ENCODE data around the gene TM7SF2. TPM values are rescaled to one million over a fixed set of nuclear protein-coding genes. Genes with fewer than 3 reads are reported as not detected.

The TM7SF2 gene
- total RNA-seq, 1 donor from 2014 or later: 53.1 TPM

DNA sequence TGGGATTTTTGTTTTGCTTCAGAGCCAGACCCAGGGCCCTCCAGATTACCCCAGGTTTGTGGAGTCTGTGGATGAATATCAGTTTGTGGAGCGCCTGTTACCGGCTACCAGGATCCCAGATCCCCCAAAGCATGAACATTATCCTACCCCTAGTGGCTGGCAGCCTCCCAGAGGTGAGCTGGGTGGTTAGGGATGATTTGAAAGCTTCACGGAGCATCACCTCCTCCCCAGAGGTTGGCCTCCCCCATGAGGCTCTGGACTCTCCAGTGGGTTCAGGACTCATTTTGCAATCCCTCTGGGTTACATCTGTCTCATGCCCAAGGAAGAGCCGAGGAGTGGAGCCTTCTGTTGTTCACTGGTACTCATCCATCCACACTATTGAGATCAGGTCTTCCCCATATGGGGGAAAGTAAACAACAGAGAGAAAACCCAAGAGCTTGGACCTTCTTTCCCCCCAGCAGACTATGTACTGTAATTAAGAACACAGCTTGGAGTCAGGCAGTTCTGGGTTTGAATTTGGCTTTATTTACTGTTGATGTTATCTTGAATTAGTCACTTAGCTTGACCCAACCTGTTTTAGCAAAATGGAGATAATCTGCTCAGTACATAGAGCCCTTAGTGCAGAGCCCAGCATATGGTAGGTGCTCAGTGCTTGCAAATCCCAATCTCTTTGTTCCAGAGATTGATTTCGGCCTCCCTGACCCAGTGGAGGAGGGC, 13.0 kb downstream of the TM7SF2 start:
- intact Hi-C loops (cut with DNase I): loop anchor here (5.0 kb wide), 1 partner anchor 202 kb away; the partner anchor contains the start of gene PPP2R5B
- no peak for DNase-seq (ENCODE audit: missing footprints)
- ATAC-seq: no peak

DNA sequence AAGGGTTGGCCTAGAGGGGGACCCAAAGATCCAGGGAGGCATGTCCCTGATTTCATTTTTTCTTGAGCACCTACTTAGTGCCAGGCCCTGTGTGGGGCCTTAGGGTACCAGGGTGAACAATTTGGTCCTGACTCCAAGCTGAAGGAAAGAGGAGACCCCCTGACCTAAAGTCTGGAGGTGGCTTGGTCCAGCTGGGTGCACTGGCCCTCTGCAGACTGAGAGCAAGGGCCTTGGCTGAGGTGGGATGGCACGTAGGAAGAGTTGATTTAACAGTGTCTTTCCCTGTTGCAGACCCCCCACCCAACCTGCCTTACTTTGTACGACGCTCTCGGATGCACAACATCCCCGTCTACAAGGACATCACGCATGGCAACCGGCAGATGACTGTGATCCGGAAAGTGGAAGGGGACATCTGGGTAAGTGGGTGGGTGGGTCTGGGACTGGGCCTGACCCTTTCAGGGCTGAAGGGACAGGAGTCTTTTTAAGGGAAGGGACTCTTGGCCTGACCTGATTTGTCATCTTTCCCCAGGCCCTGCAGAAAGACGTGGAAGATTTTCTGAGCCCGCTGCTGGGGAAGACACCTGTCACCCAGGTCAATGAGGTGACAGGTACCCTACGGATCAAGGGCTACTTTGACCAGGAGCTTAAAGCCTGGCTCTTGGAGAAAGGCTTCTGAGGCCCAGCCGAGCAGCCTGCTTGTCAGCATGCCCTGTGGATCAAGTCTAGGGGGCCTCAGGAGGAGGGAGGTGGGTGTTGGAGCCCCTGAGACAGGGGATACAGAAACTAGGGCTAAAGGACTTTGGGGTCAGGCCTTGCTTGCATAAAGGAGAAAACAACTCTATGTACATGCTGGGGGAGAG, 13.8 kb downstream of the TM7SF2 start:
- intact Hi-C loops (cut with DNase I): loop anchor here (5.0 kb wide), 1 partner anchor 203 kb away; the partner anchor contains the start of gene PPP2R5B
- no peak for DNase-seq (ENCODE audit: missing footprints)
- no peak for ATAC-seq

DNA sequence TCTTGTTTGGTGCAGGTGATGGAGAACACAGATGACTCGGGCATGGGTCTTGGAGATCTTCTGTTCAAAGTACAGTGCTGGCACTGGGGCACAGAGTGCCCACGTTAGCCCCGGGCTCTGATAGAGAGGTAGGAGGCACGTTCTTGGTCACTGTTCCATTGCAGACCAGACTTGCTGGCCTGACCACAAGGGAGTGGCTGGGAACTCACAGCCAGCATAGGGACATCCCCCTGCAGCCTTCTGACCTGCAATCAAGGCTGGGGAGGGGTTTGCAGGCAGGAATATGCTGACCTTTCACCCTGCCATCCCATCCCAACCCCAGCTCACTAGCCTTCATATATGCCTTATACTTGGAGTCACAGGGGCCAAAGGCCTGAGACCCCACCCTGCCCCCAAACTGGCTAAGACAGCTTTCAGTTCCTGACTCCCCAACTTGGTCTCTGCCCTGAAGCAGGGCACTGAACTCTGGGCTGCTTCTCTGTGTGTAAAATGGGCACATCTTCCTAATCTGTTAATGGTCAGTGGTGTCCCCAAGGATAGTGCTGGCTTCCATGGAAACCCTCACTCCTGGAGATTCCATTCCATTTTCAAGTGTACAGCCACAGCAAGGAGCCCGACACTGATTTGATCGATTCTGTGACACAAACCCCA, 15.1 kb downstream of the TM7SF2 start:
- ATAC-seq: no peak
- DNase-seq (ENCODE audit: missing footprints): no peak
- intact Hi-C loops (cut with DNase I): loop anchor here (5.0 kb wide), 1 partner anchor 204 kb away; the partner anchor contains the start of gene PPP2R5B

DNA sequence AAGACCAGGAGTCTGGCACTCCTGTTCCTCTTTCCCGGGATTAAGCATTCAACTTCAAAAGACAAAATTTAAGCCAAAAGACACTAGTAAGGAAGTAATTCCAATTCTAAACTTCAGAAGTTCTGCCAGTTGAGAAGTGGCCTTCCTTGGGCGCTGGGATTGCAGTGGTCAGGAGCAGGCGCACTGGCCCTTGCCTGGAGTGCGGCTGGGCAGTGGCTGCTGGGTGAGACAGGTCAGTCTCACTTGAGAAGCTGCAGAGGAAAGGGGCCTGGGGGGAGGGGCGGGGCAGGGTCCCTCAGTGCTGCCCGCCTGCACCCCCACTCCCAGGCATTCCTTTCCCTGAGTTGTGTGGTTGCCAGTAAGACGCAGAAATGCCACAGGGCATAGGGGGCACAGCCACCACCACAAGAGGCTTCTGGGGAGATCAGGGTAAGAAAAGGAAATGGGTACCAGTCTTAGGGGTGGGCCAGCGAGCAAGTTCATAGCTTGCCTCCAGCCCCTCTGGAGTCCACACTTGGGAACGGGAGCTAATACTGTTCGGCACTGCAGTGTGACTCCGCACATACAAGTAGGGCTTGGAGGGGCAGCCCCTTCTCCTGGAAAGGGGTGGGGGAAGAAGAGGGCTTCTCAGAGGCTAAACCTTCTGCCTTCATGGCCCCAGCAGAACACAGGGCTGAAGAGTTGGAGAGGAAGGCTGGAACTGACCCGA, 16.0 kb downstream of the TM7SF2 start:
- DNase-seq (ENCODE audit: missing footprints) (no peak), ATAC-seq (no peak)
- intact Hi-C loops (cut with DNase I): loop anchor here (5.0 kb wide), 1 partner anchor 205 kb away; the partner anchor contains the start of gene PPP2R5B

DNA sequence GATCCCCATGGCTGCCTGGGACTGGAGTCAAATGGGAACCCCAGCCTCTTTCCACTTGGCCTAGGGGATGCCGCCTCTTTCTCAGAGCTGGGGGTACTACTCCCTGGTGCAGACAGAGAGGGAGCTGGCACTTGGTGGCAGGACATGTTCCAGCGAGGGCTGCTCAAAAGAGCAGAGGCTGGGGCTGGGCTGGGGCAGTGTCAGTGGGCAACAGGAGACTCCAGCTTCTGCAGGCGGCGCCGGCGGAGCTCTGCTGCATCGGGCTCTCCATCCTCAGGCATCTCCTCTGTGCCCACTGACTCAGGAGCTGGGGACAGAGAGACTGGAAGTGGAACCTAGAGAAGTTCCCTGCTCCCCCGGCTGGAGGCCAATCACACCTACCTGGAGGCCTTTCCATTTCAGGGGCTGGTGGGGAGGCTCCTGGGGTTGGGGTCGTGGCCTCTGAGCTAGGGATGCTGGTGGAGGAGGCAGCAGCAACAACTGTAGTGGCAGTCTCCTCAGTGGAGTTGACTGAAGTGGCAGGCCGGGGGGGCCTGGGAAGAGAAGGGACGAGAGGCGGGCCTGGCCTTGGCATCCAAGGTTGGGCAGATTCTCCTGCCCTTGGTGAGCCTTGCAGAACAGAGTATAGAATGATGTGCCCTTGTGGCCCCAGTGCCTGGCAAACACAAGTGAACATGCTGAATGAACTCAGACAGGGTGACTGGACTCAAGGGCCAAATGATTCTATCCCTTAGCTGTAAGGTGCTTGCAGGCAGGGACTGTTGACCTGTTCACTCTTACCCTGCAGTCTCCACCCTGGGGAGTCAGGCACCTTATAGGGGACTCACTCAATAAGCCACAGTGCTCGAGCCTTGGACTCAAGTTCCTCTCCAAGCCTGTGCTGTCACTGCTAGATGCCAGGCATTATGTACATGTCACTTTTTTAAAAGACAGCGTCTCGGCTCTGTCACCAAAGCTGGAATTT, 16.8 kb downstream of the TM7SF2 start:
- DNase-seq (ENCODE audit: missing footprints): no peak
- intact Hi-C loops (cut with DNase I): loop anchor here (5.0 kb wide), 1 partner anchor 206 kb away; the partner anchor contains the start of gene PPP2R5B
- ATAC-seq: no peak

DNA sequence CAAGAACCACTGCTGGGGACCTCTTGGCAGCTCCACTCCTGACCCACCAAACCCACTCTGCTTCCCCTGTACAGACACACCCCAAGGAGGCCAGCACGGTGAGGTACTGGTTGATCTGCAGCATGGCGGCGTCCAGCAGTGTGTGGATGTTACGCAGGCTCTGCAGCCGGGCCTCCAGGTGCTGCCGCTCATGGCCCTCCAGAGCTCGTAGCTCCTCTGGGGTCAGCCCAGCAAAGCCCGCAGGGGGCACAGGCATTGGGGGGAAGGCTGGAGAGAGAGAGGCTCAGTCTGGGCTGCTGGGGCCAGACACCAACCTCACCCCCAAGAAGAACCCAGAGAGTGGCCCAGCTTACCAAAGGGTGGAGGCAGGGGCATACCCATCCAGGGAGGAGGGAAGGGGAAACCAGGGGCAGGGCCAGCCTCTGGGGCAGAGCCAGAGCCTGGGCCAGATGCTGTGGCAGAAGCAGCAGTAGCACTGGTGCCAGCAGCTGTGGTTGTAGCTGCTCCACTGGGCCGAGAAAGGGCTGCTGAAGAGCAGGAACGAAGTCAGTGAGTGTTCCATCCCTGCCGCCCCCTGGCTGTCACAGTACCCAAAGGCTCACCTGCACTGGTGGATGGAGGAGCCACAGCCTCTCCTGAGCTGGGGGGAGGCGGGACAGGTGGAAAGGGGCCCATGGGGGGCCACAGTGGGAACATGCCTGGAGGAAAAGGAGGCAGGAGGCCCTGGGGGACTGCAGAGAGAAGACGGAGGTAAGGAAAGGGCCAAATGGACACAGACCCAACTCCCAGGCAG, 18.2 kb downstream of the TM7SF2 start:
- ATAC-seq (no peak), DNase-seq (ENCODE audit: missing footprints) (no peak)
- intact Hi-C loops (cut with DNase I): loop anchor here (5.0 kb wide), 1 partner anchor 208 kb away; the partner anchor contains the start of gene PPP2R5B

DNA sequence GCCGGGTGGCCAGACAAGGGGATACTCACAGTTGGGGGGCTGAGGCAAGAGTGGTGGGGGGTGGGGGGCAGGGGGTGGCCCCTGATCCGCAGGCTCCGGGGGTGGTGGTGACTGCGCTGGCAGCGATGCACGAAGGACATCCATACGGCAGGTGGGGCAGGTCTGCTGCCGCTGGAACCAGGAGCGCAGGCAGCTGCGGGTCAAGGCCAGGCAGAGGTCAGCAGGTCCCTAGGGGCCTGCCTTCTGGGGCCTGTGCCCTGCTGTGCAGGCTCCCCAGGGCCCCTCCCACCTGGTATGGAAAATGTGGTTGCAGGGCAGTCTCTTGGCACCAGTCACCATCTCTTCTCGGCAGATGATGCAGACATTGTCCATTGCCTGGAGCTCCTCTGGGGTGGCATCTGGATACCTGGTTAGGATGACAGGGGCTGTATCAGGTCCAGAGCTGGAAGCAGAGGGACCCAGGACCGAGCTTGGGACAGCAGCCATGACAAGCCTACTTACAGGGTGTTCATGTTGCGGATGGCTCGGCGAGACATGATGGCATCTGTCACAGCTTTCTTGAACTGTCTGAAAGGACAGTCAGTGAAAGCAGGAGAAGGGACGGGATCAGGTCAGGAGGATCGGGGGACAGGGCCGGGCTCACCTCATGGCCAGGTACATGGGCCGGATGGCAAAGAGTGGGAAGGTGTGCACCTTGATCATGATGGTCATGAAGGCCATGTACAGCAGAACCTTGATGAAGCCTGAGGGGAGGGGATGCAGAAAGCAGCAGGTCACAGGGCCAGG, 19.2 kb downstream of the TM7SF2 start:
- ATAC-seq (no peak), DNase-seq (ENCODE audit: missing footprints) (no peak)
- intact Hi-C loops (cut with DNase I): no loop called here

DNA sequence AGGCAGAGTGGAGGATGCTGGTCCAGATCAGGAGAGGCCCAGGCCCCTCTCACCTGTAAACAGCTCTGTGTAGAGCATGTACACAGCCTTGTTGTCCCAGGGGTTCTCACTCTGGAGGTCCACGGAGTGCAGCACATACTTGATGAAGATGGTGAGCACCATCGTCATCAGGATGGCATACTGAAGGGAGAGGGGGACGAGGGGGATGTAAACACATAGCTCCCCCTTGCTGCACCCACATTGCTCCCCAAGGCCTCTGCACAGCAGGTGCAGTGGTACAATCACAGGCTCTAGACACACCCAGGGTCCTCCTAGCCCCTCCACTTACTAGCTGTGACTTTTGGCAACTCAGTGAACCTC, 19.7 kb downstream of the TM7SF2 start:
- intact Hi-C loops (cut with DNase I): no loop called here
- ATAC-seq: no peak
- no peak for DNase-seq (ENCODE audit: missing footprints)

DNA sequence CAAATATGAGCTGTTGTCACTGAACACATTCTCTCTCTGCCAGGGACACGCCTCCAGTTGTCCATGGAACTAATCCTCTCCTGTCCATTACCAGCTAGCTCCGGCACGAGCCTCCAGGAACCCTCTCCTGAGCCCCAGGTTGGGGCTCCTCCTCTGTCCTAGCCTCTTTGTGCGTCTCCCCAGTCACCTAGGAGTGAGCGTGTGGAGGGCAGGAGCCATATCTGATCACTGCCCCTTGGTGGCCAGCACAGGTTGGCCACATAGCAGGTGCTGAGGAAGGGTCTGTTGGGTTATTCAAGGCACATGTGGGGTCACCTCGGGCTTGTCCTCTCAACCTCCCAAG, 20.2 kb downstream of the TM7SF2 start:
- intact Hi-C loops (cut with DNase I): no loop called here
- DNase-seq (ENCODE audit: missing footprints) (no peak), ATAC-seq (no peak)

DNA sequence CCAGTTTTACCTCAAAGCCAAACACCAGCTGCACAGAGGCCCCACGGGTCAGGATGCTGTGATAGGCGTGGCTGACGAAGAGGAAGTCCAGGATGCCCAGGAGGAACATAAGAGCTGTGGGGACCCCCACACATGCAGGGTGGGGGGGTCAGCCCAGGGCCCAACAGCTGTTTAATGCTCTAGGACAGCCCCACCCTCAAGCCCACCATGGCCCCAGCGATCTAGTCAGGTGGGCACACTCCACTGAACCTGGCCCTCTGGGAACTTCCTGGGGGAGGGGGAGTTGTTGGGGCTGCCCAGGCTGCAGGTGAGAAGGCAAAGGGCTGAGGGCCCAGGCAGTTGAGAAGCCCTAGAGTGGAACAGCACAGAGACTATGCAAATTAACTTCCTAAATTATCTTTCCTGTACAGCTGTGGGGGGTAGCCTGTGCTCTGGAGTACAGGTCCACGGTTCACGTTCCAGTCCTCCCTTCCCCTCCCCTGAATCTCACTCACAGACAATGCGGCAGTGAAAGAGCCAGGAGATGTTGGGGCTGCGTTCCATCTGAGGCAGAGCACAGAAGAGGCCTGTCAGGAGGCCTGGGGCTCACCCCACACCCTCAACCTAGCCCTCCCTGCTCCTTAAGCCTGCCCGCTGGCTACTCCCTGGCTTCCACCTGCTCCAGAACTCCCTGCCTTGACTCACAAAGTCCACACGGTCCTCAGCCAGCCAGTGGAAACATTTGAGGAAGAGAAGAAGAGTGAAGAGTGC, 20.7 kb downstream of the TM7SF2 start:
- intact Hi-C loops (cut with DNase I): no loop called here
- no peak for DNase-seq (ENCODE audit: missing footprints)
- ATAC-seq: no peak

DNA sequence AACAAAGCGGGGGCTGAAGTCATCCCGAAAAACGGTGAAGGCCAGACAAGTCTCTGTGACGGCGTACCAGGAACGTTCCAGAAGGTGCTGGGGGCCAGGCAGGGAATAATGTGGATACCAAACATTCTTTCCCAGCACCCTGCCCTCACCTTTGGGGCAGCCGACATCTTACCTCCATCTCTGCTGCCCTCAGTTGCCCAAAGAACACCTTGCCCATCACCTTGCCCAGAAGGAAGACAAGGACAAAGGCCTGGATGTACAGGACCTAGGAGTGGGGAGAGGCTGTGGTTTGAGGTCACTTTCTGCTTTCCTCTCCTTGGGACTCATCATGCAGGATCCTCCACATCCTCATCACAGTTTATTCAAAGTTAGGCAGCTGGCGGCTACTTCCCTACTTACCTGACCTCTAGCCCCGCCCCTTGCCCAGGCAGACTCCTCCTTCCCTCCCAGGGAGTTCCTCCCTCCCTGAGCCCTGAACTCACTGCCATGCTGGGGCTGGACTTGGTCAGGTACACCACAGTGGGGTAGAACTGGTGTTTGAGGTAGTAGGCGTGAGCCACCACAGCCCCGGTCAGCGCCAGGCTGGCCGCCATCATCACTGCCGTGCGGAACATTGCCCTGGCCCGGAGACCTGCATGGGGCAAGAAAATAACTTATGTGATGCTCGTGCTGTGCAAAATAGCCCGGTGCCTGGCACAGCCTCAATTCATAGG, 21.5 kb downstream of the TM7SF2 start:
- ATAC-seq (no peak), DNase-seq (ENCODE audit: missing footprints) (peak; percentile 69)
- intact Hi-C loops (cut with DNase I): no loop called here

DNA sequence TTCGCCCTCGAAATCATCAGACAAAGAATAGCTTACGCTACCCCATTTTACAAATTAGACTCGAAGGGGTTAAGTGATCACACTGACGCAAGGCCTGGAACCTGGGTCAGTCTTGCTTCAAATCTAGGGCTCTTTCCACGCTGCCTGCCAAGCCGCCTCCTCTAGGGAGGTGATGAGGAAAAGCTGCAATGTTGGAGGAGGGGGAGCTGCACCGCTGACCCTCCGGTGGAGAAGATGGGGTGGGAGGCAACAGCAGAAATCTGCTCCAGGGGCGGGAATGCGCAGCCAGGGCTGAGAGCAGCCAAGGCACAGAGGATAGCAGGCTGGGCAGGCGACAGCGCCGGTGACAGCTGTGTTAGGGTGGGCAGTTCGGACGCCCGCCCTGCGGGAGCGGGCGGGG, 22.1 kb downstream of the TM7SF2 start:
- DNase-seq (ENCODE audit: missing footprints): peak; percentile 71
- no peak for ATAC-seq
- intact Hi-C loops (cut with DNase I): loop anchor here (1.0 kb wide), 1 partner anchor 48 kb away; the partner anchor contains the start of gene CAPN1

DNA sequence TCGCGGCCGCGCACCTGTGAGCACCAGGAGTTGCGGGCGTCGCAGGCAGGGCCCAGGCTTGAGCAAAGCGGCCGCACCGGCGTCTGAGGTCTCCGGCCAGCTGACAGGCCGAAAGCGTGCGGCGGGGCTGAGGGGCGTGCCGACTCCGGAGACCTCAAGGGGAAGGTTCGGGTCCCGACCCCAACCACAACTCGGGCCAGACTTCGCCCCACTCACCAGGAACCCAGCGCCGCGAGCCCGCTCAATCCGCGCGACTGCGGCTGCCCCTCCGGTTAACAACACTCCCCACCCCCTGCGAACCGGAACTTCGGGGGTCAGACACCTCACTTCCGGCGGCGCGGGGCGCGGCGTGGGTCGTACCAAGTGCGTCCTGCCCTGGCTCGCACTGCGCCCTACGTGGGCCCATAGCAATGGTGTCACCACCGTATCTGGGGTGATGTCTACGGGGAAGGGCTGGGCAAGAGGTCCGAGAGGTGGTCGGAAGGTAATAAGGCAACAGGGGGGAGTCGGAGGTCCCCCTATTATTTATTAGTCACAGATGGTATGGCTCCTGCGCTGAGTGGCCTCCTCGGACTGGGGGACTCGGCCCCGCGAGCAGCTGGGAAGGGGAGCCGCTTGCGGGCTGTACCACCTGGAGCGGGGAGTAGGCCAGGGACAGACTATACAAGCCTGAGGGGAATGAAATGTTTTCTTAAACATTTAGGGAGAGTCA, 22.7 kb downstream of the TM7SF2 start, which contains the start of gene SYVN1:
Gene SYVN1 (minus strand): TSS at position 280 of the 712 bp plus-strand sequence. CDS start 918 bp downstream, outside the sequence.
- intact Hi-C loops (cut with DNase I): loop anchor here (1.0 kb wide), 1 partner anchor 47 kb away; the partner anchor contains the start of gene CAPN1
- DNase-seq (ENCODE audit: missing footprints): peak; percentile 95
- peak; percentile 93 for ATAC-seq

All from Right ventricle myocardium inferior (tissue), 1 donor.